GM13977 (cell line): Measurements from ENCODE around the gene IL6.

Source experiments
- DNase-seq: peaks from one replicate; pipeline ENCODE4 v3.0.0; 2012; ENCODE audit warnings: low spot score
- in situ Hi-C: fragments of 300-500 bp; cut with MboI; formaldehyde crosslinking; loops from one replicate; pipeline ENCODE4 v1.12.0; 2022; ENCODE audit warnings: low sequenced_read_pairs, low pct_unique_long_range_greater_than_20kb, mixed read lengths, inconsistent platforms; ENCODE audit not compliant: unreplicated experiment
- TF ChIP-seq, protein P1 (sequence below): IDR thresholded peaks from 2 replicates; pipeline ENCODE4 v1.5.1; 2012; ENCODE audit warnings: mild to moderate bottlenecking, control low read depth; ENCODE audit not compliant: insufficient read depth; ENCODE audit errors: extremely low read depth, missing control alignments

The IL6 gene

DNA sequence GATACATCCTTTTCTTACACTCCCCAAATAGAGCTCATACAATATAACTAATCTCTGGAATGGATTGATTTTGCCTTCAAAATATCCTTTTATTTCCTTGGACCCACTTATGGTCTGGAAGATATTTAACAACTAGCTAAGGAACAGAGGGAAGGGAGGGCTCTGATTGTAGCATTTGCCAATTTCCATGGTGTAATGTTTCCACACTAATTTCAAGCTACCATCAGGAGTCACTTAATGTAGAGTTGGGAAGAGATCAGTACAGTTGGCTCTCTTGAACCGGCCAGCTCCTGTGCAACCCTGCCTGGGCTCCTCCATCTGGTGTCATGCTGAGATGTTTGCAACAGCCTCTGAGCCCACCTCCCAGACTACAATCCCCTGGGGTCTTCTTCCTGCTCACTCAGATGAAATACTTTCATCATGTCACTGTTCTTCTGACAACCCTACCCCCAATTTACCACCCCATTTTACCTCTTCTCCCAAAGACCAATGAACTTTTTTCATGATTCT lies 8.0 kb upstream of the IL6 start:
- in situ Hi-C loops: no loop called here
- no peak for DNase-seq
- TF ChIP-seq, protein P1, sequence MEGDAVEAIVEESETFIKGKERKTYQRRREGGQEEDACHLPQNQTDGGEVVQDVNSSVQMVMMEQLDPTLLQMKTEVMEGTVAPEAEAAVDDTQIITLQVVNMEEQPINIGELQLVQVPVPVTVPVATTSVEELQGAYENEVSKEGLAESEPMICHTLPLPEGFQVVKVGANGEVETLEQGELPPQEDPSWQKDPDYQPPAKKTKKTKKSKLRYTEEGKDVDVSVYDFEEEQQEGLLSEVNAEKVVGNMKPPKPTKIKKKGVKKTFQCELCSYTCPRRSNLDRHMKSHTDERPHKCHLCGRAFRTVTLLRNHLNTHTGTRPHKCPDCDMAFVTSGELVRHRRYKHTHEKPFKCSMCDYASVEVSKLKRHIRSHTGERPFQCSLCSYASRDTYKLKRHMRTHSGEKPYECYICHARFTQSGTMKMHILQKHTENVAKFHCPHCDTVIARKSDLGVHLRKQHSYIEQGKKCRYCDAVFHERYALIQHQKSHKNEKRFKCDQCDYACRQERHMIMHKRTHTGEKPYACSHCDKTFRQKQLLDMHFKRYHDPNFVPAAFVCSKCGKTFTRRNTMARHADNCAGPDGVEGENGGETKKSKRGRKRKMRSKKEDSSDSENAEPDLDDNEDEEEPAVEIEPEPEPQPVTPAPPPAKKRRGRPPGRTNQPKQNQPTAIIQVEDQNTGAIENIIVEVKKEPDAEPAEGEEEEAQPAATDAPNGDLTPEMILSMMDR: no peak

DNA sequence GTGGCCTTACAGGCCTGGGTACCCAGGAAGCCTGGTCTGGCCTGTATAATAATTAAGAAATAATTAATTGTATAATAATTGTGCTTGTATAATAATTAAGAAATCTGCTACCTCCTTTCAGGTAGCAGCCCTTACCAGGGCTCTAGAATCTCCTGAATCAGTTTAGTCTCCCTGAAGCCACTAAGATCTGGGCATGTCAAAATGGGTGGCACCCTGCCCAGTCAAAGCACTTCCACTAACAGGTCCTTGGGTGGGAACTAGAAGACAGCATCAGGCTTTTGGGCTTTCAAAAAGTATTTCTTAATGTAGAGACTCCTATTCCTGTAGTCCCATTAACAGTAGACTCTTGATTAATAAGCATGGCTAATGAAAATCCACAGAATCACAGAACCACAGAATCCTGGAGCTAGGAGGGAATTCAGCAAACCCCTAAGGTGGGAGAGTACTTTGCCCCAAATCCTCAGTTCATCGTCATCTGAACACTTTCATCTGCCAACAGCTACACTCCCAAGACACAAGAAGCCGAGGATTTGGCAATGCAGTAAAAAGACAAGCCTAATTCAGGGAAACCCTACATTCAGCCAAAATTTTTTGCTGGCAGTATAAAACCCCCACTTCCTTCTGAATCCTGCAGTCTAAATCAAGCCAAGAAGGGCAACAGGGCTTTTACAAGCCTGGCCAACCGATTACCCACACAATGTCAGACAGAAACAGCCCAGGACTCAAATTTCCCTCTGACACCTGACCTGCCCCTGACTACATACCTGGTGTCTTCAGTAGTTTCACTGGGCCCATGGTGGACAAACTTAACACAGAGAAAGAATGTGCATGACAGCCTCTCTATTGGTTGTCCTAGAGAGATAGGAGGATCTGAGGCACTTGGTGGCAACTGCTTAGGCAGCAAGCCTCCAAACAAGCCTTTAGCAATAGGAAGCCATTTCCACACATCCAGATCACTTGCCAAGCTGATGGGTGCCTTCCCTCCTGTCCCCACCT lies 5.9 kb upstream of the IL6 start:
- DNase-seq: no peak
- in situ Hi-C loops: no loop called here
- TF ChIP-seq, protein P1: no peak

DNA sequence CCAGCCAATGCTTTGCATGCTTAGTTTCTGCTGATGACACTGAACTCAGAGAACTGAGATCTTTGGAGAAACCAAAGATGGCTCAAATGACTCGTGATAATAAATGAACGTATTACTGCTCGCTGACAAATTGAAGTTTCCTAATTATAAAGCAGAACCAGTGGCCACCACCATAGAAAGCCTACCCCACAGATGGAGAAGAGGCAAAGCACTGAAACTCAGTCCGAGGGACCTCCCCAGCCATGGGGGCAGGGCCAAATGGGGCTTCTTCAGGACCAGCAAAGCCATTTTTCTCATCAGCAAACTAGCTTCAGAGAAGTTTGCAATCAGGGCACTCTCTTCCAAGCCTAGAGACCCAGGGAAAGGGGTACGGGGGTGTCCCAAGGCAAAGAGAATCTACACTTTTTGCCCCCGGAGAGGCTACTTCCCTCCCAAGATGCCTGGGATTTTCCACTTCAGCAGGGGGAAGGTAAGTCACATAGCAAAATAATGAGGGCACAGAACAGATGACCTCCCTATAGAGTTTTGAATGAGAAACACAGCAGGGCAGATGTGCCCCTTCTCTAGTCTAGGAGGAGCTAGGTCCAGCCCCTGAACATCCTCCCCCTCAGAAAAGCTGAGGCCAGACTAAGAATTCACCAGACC lies 4.3 kb upstream of the IL6 start:
- DNase-seq: no peak
- in situ Hi-C loops: no loop called here
- TF ChIP-seq, protein P1: no peak

DNA sequence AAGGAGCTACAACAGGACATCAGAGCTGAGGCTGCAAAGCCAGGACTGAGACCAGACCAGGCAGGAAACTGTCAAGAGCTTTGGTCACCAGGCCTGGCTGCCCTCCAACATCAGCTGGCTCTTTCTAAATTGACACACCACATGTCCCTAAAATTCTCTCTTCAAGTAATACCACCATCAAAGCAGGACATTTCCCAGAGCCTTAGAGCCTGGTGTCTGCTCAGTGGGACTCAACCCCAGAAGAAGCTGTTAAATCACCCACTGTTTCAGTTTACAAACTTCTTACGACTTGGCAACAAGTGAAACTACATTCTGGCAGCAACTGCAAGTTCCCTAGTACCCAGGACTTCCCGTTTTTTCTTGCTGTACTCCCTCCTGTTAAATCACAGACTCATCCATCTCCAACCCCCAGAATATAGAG lies 3.8 kb upstream of the IL6 start:
- TF ChIP-seq, protein P1: no peak
- in situ Hi-C loops: no loop called here
- DNase-seq: no peak

DNA sequence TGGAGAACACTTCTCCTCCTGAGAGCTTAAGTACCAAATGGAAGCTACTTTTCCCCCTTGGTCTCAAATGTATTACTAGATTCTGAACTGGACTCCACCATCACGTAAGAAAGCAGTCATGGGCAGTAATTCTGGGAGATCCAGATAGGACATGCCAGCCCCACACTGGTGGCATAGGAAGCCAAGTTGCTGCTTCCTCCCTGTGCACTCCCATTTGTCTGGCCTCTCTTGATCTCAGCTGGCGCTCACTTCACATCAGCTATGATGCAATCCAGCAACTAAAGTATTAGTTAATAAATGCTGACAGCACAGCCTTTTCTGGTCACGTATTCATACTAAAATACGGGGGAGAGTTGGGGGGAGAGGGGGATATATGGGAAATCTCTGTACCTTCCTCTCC lies 3.4 kb upstream of the IL6 start:
- in situ Hi-C loops: no loop called here
- DNase-seq: no peak

DNA sequence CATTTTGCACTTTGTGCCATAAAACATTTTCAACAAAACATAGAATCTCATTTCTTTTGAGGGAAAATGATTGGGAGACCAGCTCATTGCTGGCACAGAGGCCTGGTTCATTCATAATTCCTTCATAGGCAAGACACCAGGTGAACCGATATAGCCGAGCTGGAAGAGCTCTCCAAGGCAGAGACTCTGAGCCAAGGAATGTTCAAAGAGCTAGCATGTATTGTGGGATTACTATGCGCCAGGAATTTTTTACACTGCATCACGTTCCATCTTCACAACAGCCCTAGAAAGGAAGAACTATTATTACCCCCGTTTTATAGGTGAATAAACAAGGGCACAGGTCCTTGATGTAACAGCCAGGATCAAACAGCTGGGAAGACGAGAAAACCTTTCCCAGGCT lies 2.1 kb upstream of the IL6 start:
- in situ Hi-C loops: loop anchor here (5.0 to 25.0 kb wide), 2 partner anchors 173 to 337 kb away; no protein-coding TSS in a partner anchor
- no peak for DNase-seq
- TF ChIP-seq, protein P1: no peak

More for the DNA sequence above, 3.4 kb upstream of the IL6 start:
- TF ChIP-seq, protein P1: no peak
